A673 (cell line): ENCODE data around the gene TTC39B. TPM values are rescaled to one million over a fixed set of nuclear protein-coding genes. Genes with fewer than 3 reads are reported as not detected.

Source experiments
- BruUV-seq: library from RNA; stranded (reverse); fragments of 400-500 nt; replicated peaks from 2 replicates; lab custom pipeline; 2021; lab: Mats Ljungman, UMichigan
- CTCF ChIA-PET: fragments of 300-600 bp; sonication (Branson Sonifier 250); formaldehyde crosslinking; loops from one replicate; lab custom pipeline; 2022; ENCODE audit warnings: antibody characterized with exemption; lab: Charles Lee
- POLR2A ChIA-PET: fragments of 300-600 bp; sonication (Branson Sonifier 250); formaldehyde crosslinking; loops from one replicate; lab custom pipeline; 2022; ENCODE audit warnings: antibody characterized with exemption; ENCODE audit not compliant: low non-redundant PET; lab: Charles Lee
- DNase-seq: peaks from one replicate; pipeline ENCODE4 v3.0.0-alpha.2; 2015; ENCODE audit warnings: low spot score
- H3K27ac ChIP-seq: fragments of 200-600 bp; sonication (generic); 2 replicates; pipeline ENCODE4 v1.5.1; 2016; ENCODE audit warnings: mixed run types, low read depth, mild to moderate bottlenecking, mixed read lengths, antibody characterized with exemption, low read length; ENCODE audit not compliant: poor library complexity, severe bottlenecking
- H3K27me3 ChIP-seq: fragments of 200-600 bp; sonication (generic); replicated peaks from 2 replicates; pipeline ENCODE4 v1.6.1; 2017; ENCODE audit warnings: mixed run types, low read depth, mild to moderate bottlenecking, mixed read lengths, antibody characterized with exemption, low read length; ENCODE audit not compliant: insufficient read depth, poor library complexity
- H3K36me3 ChIP-seq: fragments of 200-600 bp; sonication (generic); 2 replicates; pipeline ENCODE4 v1.6.1; 2016; ENCODE audit warnings: mixed run types, mild to moderate bottlenecking, mixed read lengths, antibody characterized with exemption, low read length; ENCODE audit not compliant: insufficient read depth, poor library complexity, severe bottlenecking
- H3K4me1 ChIP-seq: fragments of 200-600 bp; sonication (generic); 2 replicates; pipeline ENCODE4 v1.6.1; 2017; ENCODE audit warnings: mixed run types, mild to moderate bottlenecking, mixed read lengths, antibody characterized with exemption, low read length; ENCODE audit not compliant: insufficient read depth, poor library complexity, severe bottlenecking
- H3K4me3 ChIP-seq: fragments of 200-600 bp; sonication (generic); 2 replicates; pipeline ENCODE4 v1.5.1; 2016; ENCODE audit warnings: low read depth, mixed run types, mild to moderate bottlenecking, mixed read lengths, low read length; ENCODE audit not compliant: poor library complexity, severe bottlenecking
- H3K9me3 ChIP-seq: fragments of 200-600 bp; sonication (generic); 2 replicates; pipeline ENCODE4 v1.6.1; 2016; ENCODE audit warnings: mixed run types, low read depth, mild to moderate bottlenecking, mixed read lengths, antibody characterized with exemption, low read length; ENCODE audit not compliant: poor library complexity, severe bottlenecking
- EZH2 ChIP-seq: fragments of 200-600 bp; sonication (generic); IDR thresholded peaks from 2 replicates; pipeline ENCODE4 v1.6.1; 2017; ENCODE audit warnings: borderline replicate concordance, low read depth, mild to moderate bottlenecking, mixed read lengths, antibody characterized with exemption, low read length; ENCODE audit not compliant: poor library complexity, severe bottlenecking
- intact Hi-C: fragments of 100-400 bp; cut with micrococcal nuclease; formaldehyde crosslinking; loops from one replicate; pipeline ENCODE4 v1.10.0; 2022; ENCODE audit not compliant: unreplicated experiment
- total RNA-seq: library from RNA; stranded (reverse); gene quantifications from 2 replicates; pipeline ENCODE4 v1.2.3, GENCODE V29; 2021
- TF ChIP-seq, protein P1 (sequence below): fragments of 300-800, 200-600 bp; sonication (generic); conservative IDR thresholded peaks from 2 replicates; pipeline ENCODE4 v1.5.1; 2017; ENCODE audit warnings: low read depth, mild to moderate bottlenecking, antibody characterized with exemption, low read length, moderate library complexity, mixed read lengths

TTC39B gene
- total RNA-seq, 1 experiment from 2014 or later = 0.52 TPM

DNA sequence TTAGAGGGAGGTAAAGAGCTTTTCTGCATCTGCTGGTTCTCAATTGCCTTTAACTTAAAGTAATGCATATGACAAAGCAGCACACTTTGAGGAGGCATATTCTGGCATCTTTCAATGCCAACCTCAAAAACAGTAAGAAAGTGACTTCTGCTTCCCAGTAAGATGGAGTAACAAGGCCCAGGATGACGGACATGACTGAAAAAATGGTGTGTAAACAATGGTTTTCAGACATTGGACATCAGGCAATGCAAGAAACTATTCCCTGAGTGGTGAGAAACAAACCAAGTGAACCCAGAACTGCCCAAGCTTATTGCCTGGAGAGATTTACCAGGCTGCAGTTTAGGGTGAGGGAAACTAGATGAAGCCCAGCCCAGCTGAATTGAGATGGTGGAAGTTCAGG is 39.8 kb upstream of the TTC39B start:
- CTCF ChIA-PET = no interaction called here
- Histone ChIP-seq H3K36me3 (no peaks in the 10 kb centered on the region), H3K27me3 (no peaks in the 10 kb centered on the region), H3K4me1 (no peaks in the 10 kb centered on the region), H3K9me3 (no peaks in the 10 kb centered on the region), H3K27ac (no peak overlapping the region), H3K4me3 (no peak overlapping the region)
- BruUV-seq = no TSS peak
- intact Hi-C loops = no loop called here
- no peak for DNase-seq
- TF ChIP-seq, protein P1, sequence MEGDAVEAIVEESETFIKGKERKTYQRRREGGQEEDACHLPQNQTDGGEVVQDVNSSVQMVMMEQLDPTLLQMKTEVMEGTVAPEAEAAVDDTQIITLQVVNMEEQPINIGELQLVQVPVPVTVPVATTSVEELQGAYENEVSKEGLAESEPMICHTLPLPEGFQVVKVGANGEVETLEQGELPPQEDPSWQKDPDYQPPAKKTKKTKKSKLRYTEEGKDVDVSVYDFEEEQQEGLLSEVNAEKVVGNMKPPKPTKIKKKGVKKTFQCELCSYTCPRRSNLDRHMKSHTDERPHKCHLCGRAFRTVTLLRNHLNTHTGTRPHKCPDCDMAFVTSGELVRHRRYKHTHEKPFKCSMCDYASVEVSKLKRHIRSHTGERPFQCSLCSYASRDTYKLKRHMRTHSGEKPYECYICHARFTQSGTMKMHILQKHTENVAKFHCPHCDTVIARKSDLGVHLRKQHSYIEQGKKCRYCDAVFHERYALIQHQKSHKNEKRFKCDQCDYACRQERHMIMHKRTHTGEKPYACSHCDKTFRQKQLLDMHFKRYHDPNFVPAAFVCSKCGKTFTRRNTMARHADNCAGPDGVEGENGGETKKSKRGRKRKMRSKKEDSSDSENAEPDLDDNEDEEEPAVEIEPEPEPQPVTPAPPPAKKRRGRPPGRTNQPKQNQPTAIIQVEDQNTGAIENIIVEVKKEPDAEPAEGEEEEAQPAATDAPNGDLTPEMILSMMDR = no peak
- TF ChIP-seq EZH2 = no peak
- POLR2A ChIA-PET = no interaction called here

DNA sequence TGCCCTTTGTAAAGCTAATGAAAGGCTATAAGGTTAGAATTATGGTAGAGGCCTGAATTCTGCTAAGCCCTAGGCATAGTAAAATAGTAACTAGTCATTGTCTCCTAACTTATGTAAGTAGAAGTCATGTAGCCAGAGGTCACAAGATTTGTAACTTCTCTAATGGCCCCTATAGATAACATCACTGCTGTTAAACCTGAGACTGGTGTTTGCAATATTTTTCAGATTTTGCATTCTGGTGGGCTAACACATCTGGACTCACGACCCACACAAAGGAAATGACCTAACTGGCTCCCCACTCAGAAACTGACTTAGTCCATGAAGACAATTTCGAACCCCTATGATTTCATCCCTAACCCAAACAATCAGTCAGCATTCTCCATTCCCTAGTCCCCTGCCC is 37.2 kb upstream of the TTC39B start:
- ChIA-PET POLR2A (no interaction called here), CTCF (no interaction called here)
- no peak for DNase-seq
- Histone ChIP-seq H3K4me1 (no peaks in the 10 kb centered on the region), H3K9me3 (no peaks in the 10 kb centered on the region), H3K36me3 (no peaks in the 10 kb centered on the region), H3K4me3 (no peak overlapping the region), H3K27me3 (no peaks in the 10 kb centered on the region), H3K27ac (no peak overlapping the region)
- BruUV-seq = no TSS peak
- intact Hi-C loops = no loop called here
- TF ChIP-seq, protein P1 = no peak
- no peak for TF ChIP-seq EZH2

DNA sequence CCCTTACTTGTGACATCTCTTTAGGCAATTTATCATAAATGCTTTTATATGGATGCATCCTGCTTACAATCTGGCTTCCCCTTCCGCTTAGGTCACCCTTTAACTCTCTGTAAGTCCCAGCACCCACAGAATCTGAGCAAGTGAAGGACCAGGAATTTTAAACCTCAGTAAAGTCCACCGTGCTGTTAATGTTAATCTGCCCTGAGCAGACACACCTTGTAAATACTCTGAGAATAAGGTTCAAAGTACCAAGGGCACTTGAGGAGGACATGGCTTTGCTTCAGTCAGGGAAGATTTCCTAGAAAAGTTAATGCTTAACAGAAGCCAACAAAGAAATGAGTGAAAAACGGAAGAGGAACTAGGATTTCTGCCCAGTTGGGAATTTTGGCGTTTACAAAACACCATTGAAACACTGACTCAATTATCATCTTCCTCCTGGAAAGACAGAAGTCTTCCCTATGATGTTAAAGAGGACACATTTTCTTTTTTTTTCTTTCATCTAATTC is 26.4 kb upstream of the TTC39B start:
- CTCF ChIA-PET = no interaction called here

More for the DNA sequence above, 26.4 kb upstream of the TTC39B start:
- Histone ChIP-seq H3K27ac (no peak overlapping the region), H3K4me1 (no peaks in the 10 kb centered on the region), H3K4me3 (no peak overlapping the region), H3K27me3 (no peaks in the 10 kb centered on the region), H3K36me3 (no peaks in the 10 kb centered on the region), H3K9me3 (no peaks in the 10 kb centered on the region)
- DNase-seq = no peak
- TF ChIP-seq, protein P1 = no peak
- no peak for TF ChIP-seq EZH2
- POLR2A ChIA-PET = no interaction called here
- no TSS peak for BruUV-seq
- intact Hi-C loops = no loop called here
